GM21367 (cell line): ENCODE measurements around the gene ACCSL.

Experiments used
- ATAC-seq: cut with Tn5 transposase; IDR thresholded peaks from one replicate; pipeline ENCODE4 v1.9.1; 2021; ENCODE audit not compliant: unreplicated experiment

The ACCSL gene

GRCh38 chr11:44047931-44048431 is at the start of gene ACCSL:
TSS of gene ACCSL (plus strand) at chr11:44047981. CDS start at chr11:44048037, 56 bp downstream.
- no peak for ATAC-seq

- no peak for ATAC-seq
These were observed 49.5 kb upstream of the ACCSL start for GRCh38 chr11:43998308-43998707.

- ATAC-seq: no peak
These were observed 47.0 kb upstream of the ACCSL start for GRCh38 chr11:44000731-44001130.

- no peak for ATAC-seq
These were observed 45.3 kb upstream of the ACCSL start for GRCh38 chr11:44002191-44003093.

GRCh38 chr11:44003736-44004451 is 43.9 kb upstream of the ACCSL start:
- no peak for ATAC-seq

- no peak for ATAC-seq
These were observed 43.2 kb upstream of the ACCSL start for GRCh38 chr11:44004452-44005062.

GRCh38 chr11:44005063-44005701 is 42.6 kb upstream of the ACCSL start:
- no peak for ATAC-seq

- no peak for ATAC-seq
These were observed 41.8 kb upstream of the ACCSL start for GRCh38 chr11:44005956-44006355.

- ATAC-seq: no peak
These were observed 40.8 kb upstream of the ACCSL start for GRCh38 chr11:44006917-44007361.

GRCh38 chr11:44007481-44008087 is 40.2 kb upstream of the ACCSL start:
- ATAC-seq: no peak

GRCh38 chr11:44008088-44008501 is 39.7 kb upstream of the ACCSL start:
- no peak for ATAC-seq

GRCh38 chr11:44008698-44009097 is 39.1 kb upstream of the ACCSL start:
- no peak for ATAC-seq

- no peak for ATAC-seq
These were observed 37.0 kb upstream of the ACCSL start for GRCh38 chr11:44010789-44011251.

GRCh38 chr11:44011797-44012196 is 36.0 kb upstream of the ACCSL start:
- ATAC-seq: no peak

GRCh38 chr11:44014968-44015623 is 32.7 kb upstream of the ACCSL start:
- no peak for ATAC-seq

- no peak for ATAC-seq
These were observed 32.2 kb upstream of the ACCSL start for GRCh38 chr11:44015624-44016007.

- ATAC-seq: no peak
These were observed 31.6 kb upstream of the ACCSL start for GRCh38 chr11:44016131-44016530.

GRCh38 chr11:44016546-44017442 is 31.0 kb upstream of the ACCSL start:
- no peak for ATAC-seq
